GM23338 (cell line): ENCODE measurements around the gene RASSF6. TPM values are rescaled to one million over a fixed set of nuclear protein-coding genes. Genes with fewer than 3 reads are reported as not detected.

ENCODE experiments used
- ATAC-seq: fragments of 200-7000 bp; cut with Tn5 transposase; 3 replicates; pipeline ENCODE4 v1.9.1; 2020
- DNase-seq: peaks from one replicate; pipeline ENCODE4 v3.0.0-alpha.2; 2015; ENCODE audit warnings: low spot score
- H2AFZ ChIP-seq: fragments of 200-600 bp; sonication (generic); 2 replicates; pipeline ENCODE4 v1.8.0; 2016; ENCODE audit warnings: antibody characterized with exemption, mild to moderate bottlenecking, moderate library complexity
- H3F3A ChIP-seq: fragments of 200-600 bp; sonication (generic); replicated peaks from 2 replicates; pipeline ENCODE4 v1.8.0; 2017; ENCODE audit warnings: antibody characterized with exemption, mixed run types, low read depth
- H3K27ac ChIP-seq: fragments of 200-600 bp; sonication (generic); 2 replicates; pipeline ENCODE4 v1.6.1; 2016; ENCODE audit warnings: low read depth
- H3K27me3 ChIP-seq: fragments of 200-600 bp; sonication (generic); 2 replicates; pipeline ENCODE4 v1.8.0; 2016; ENCODE audit warnings: mild to moderate bottlenecking, mixed run types, moderate library complexity; ENCODE audit not compliant: insufficient read depth
- H3K36me3 ChIP-seq: fragments of 200-600 bp; sonication (generic); 2 replicates; pipeline ENCODE4 v1.8.0; 2016; ENCODE audit warnings: mild to moderate bottlenecking; ENCODE audit not compliant: insufficient read depth
- H3K4me1 ChIP-seq: fragments of 200-600 bp; sonication (generic); 2 replicates; pipeline ENCODE4 v1.8.0; 2016; ENCODE audit warnings: mild to moderate bottlenecking, moderate library complexity; ENCODE audit not compliant: insufficient read depth
- H3K4me2 ChIP-seq: fragments of 200-600 bp; sonication (generic); 2 replicates; pipeline ENCODE4 v1.7.1; 2017; ENCODE audit warnings: mixed run types
- H3K4me3 ChIP-seq: fragments of 200-600 bp; sonication (generic); 2 replicates; pipeline ENCODE4 v1.6.1; 2016; ENCODE audit warnings: mixed run types
- H3K79me2 ChIP-seq: fragments of 200-600 bp; sonication (generic); replicated peaks from 2 replicates; pipeline ENCODE4 v1.8.0; 2017; ENCODE audit warnings: mild to moderate bottlenecking; ENCODE audit not compliant: insufficient read depth
- H3K9me2 ChIP-seq: fragments of 200-600 bp; sonication (generic); 2 replicates; pipeline ENCODE4 v1.8.0; 2017; ENCODE audit not compliant: insufficient read depth
- H4K20me1 ChIP-seq: fragments of 200-600 bp; sonication (generic); replicated peaks from 2 replicates; pipeline ENCODE4 v1.8.0; 2017; ENCODE audit warnings: mild to moderate bottlenecking; ENCODE audit not compliant: insufficient read depth
- H3K27ac Mint-ChIP-seq: 2 replicates; pipeline ENCODE4 v1.8.0; 2020; ENCODE audit warnings: inconsistent platforms, mild to moderate bottlenecking, moderate library complexity, mixed read lengths
- H3K27me3 Mint-ChIP-seq: 3 replicates; pipeline ENCODE4 v1.8.0; 2022; ENCODE audit warnings: low read depth, mild to moderate bottlenecking, moderate library complexity, mixed read lengths, inconsistent platforms; ENCODE audit not compliant: insufficient read depth, poor library complexity
- H3K36me3 Mint-ChIP-seq: 3 replicates; pipeline ENCODE4 v1.8.0; 2021; ENCODE audit warnings: low read depth, mild to moderate bottlenecking, inconsistent platforms, moderate library complexity, mixed read lengths
- H3K4me1 Mint-ChIP-seq: 3 replicates; pipeline ENCODE4 v1.8.0; 2020; ENCODE audit warnings: mild to moderate bottlenecking, inconsistent platforms, mixed read lengths
- H3K4me3 Mint-ChIP-seq: 3 replicates; pipeline ENCODE4 v1.8.0; 2021; ENCODE audit warnings: moderate library complexity, mild to moderate bottlenecking, inconsistent platforms, mixed read lengths
- H3K9me3 Mint-ChIP-seq: 3 replicates; pipeline ENCODE4 v1.8.0; 2020; ENCODE audit warnings: moderate library complexity, mild to moderate bottlenecking, inconsistent platforms, mixed read lengths
- CREB1 ChIP-seq: fragments of 250-450 bp; sonication (Bioruptor Pico); IDR thresholded peaks from 2 replicates; pipeline ENCODE4 v1.5.0; 2020; ENCODE audit warnings: low read depth, mild to moderate bottlenecking, moderate library complexity
- polyA plus RNA-seq: library from polyadenylated mRNA; unstranded; fragments of >200 nt; fragmentation: Nextera tagmentation; extraction: Ambion mirVana; gene quantifications from 2 replicates; pipeline ENCODE4 v1.2.1, GENCODE V29; 2016
- total RNA-seq: library from RNA; depleted of rRNA; stranded (reverse); fragments of >200 nt; shearing (Covaris generic); gene quantifications from 2 replicates; pipeline ENCODE4 v1.2.3, GENCODE V29; 2014
- TF ChIP-seq, protein P1 (sequence below), 2 experiments: fragments of 200-600 bp in 1 of 2; sonication (generic) in 1 of 2; conservative IDR thresholded peaks; 2 replicates each; pipeline versions ENCODE4 v1.5.1 to v1.6.1; 2016 to 2017; ENCODE audit warnings: antibody characterized with exemption in 2 of 2, low read depth in 2 of 2, mild to moderate bottlenecking in 2 of 2, moderate library complexity in 1 of 2
- TF ChIP-seq, protein P2 (sequence below): fragments of 250-450 bp; sonication (Bioruptor Pico); IDR thresholded peaks from 2 replicates; pipeline ENCODE4 v1.5.0; 2020; ENCODE audit warnings: mild to moderate bottlenecking, moderate library complexity

The RASSF6 gene
- total and polyA plus RNA-seq, 2 experiments from 2014 or later: 0.14 to 0.79 TPM

GRCh38 chr4:73593631-73594241 lies 26.5 kb downstream of the RASSF6 start:
- H3F3A ChIP-seq: no peaks in the 10 kb centered on the region
- no peak overlapping the region for H2AFZ ChIP-seq
- H3K4me1 ChIP-seq: no peaks in the 10 kb centered on the region
- TF ChIP-seq, protein P1, sequence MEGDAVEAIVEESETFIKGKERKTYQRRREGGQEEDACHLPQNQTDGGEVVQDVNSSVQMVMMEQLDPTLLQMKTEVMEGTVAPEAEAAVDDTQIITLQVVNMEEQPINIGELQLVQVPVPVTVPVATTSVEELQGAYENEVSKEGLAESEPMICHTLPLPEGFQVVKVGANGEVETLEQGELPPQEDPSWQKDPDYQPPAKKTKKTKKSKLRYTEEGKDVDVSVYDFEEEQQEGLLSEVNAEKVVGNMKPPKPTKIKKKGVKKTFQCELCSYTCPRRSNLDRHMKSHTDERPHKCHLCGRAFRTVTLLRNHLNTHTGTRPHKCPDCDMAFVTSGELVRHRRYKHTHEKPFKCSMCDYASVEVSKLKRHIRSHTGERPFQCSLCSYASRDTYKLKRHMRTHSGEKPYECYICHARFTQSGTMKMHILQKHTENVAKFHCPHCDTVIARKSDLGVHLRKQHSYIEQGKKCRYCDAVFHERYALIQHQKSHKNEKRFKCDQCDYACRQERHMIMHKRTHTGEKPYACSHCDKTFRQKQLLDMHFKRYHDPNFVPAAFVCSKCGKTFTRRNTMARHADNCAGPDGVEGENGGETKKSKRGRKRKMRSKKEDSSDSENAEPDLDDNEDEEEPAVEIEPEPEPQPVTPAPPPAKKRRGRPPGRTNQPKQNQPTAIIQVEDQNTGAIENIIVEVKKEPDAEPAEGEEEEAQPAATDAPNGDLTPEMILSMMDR (conservative IDR thresholded peaks at IDR 0.05; ENCODE audit: low read depth in 2 of 2): peak; percentile 50 to 74
- TF ChIP-seq CREB1: no peak
- TF ChIP-seq, protein P2, sequence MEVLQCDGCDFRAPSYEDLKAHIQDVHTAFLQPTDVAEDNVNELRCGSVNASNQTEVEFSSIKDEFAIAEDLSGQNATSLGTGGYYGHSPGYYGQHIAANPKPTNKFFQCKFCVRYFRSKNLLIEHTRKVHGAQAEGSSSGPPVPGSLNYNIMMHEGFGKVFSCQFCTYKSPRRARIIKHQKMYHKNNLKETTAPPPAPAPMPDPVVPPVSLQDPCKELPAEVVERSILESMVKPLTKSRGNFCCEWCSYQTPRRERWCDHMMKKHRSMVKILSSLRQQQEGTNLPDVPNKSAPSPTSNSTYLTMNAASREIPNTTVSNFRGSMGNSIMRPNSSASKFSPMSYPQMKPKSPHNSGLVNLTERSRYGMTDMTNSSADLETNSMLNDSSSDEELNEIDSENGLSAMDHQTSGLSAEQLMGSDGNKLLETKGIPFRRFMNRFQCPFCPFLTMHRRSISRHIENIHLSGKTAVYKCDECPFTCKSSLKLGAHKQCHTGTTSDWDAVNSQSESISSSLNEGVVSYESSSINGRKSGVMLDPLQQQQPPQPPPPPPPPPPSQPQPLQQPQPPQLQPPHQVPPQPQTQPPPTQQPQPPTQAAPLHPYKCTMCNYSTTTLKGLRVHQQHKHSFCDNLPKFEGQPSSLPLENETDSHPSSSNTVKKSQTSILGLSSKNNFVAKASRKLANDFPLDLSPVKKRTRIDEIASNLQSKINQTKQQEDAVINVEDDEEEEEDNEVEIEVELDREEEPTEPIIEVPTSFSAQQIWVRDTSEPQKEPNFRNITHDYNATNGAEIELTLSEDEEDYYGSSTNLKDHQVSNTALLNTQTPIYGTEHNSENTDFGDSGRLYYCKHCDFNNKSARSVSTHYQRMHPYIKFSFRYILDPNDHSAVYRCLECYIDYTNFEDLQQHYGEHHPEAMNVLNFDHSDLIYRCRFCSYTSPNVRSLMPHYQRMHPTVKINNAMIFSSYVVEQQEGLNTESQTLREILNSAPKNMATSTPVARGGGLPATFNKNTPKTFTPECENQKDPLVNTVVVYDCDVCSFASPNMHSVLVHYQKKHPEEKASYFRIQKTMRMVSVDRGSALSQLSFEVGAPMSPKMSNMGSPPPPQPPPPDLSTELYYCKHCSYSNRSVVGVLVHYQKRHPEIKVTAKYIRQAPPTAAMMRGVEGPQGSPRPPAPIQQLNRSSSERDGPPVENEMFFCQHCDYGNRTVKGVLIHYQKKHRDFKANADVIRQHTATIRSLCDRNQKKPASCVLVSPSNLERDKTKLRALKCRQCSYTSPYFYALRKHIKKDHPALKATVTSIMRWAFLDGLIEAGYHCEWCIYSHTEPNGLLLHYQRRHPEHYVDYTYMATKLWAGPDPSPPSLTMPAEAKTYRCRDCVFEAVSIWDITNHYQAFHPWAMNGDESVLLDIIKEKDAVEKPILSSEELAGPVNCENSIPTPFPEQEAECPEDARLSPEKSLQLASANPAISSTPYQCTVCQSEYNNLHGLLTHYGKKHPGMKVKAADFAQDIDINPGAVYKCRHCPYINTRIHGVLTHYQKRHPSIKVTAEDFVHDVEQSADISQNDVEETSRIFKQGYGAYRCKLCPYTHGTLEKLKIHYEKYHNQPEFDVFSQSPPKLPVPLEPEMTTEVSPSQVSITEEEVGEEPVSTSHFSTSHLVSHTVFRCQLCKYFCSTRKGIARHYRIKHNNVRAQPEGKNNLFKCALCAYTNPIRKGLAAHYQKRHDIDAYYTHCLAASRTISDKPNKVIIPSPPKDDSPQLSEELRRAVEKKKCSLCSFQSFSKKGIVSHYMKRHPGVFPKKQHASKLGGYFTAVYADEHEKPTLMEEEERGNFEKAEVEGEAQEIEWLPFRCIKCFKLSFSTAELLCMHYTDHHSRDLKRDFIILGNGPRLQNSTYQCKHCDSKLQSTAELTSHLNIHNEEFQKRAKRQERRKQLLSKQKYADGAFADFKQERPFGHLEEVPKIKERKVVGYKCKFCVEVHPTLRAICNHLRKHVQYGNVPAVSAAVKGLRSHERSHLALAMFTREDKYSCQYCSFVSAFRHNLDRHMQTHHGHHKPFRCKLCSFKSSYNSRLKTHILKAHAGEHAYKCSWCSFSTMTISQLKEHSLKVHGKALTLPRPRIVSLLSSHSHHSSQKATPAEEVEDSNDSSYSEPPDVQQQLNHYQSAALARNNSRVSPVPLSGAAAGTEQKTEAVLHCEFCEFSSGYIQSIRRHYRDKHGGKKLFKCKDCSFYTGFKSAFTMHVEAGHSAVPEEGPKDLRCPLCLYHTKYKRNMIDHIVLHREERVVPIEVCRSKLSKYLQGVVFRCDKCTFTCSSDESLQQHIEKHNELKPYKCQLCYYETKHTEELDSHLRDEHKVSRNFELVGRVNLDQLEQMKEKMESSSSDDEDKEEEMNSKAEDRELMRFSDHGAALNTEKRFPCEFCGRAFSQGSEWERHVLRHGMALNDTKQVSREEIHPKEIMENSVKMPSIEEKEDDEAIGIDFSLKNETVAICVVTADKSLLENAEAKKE (CRISPR knock-in tag): no peak
- no peaks in the 10 kb centered on the region for H3K79me2 ChIP-seq
- DNase-seq (peak; percentile 43), ATAC-seq (no peak)
- no peaks in the 10 kb centered on the region for H4K20me1 ChIP-seq
- no peaks in the 10 kb centered on the region for H3K27me3 ChIP-seq
- H3K36me3 ChIP-seq: peaks cover 4% of the 10 kb centered on the region; the same call in 1 of the 2 replicates
- H3K4me1 Mint-ChIP-seq: peaks cover 9% of the 10 kb centered on the region
- H3K27me3 Mint-ChIP-seq: peaks cover 2% of the 10 kb centered on the region
- H3K27ac ChIP-seq: no peak overlapping the region
- no peak overlapping the region for H3K4me3 Mint-ChIP-seq
- H3K4me2 ChIP-seq: no peak overlapping the region
- H3K27ac Mint-ChIP-seq: no peak overlapping the region
- no peaks in the 10 kb centered on the region for H3K36me3 Mint-ChIP-seq
- H3K4me3 ChIP-seq: no peak overlapping the region
- H3K9me2 ChIP-seq: no peaks in the 10 kb centered on the region
- H3K9me3 Mint-ChIP-seq: peaks cover 5% of the 10 kb centered on the region; the same call in 2 of the 3 replicates
